GM12891 (cell line): ENCODE results near the gene CPTP.

Experiments
- DNase-seq: peaks from one replicate; pipeline ENCODE4 v3.0.0; 2011; ENCODE audit warnings: low spot score; ENCODE audit not compliant: insufficient read length
- FAIRE-seq: peaks from 2 replicates; lab custom pipeline; 2011; peaks lifted over from hg19 to GRCh38; lab: Jason Lieb, UNC
- PAX5 ChIP-seq: IDR thresholded peaks from 2 replicates; pipeline ENCODE4 v1.6.1; 2011; ENCODE audit warnings: low read length, moderate library complexity, mild to moderate bottlenecking; ENCODE audit not compliant: insufficient read depth, severe bottlenecking
- POLR2A ChIP-seq: IDR thresholded peaks from 2 replicates; pipeline ENCODE4 v1.6.1; 2011; ENCODE audit warnings: low read depth, low read length, control low read depth
- POLR2AphosphoS5 ChIP-seq: IDR thresholded peaks from 2 replicates; pipeline ENCODE4 v1.6.1; 2011; ENCODE audit warnings: low read depth, low read length, control low read depth
- POU2F2 ChIP-seq: IDR thresholded peaks from 2 replicates; pipeline ENCODE4 v1.6.1; 2011; ENCODE audit warnings: low read depth, mild to moderate bottlenecking, control low read depth, low read length, moderate library complexity
- SPI1 ChIP-seq: IDR thresholded peaks from 2 replicates; pipeline ENCODE4 v1.6.1; 2011; ENCODE audit warnings: low read depth, low read length, control low read depth
- TAF1 ChIP-seq: IDR thresholded peaks from 2 replicates; pipeline ENCODE4 v1.6.1; 2011; ENCODE audit warnings: low read depth, low read length, control low read depth

The CPTP gene

DNA sequence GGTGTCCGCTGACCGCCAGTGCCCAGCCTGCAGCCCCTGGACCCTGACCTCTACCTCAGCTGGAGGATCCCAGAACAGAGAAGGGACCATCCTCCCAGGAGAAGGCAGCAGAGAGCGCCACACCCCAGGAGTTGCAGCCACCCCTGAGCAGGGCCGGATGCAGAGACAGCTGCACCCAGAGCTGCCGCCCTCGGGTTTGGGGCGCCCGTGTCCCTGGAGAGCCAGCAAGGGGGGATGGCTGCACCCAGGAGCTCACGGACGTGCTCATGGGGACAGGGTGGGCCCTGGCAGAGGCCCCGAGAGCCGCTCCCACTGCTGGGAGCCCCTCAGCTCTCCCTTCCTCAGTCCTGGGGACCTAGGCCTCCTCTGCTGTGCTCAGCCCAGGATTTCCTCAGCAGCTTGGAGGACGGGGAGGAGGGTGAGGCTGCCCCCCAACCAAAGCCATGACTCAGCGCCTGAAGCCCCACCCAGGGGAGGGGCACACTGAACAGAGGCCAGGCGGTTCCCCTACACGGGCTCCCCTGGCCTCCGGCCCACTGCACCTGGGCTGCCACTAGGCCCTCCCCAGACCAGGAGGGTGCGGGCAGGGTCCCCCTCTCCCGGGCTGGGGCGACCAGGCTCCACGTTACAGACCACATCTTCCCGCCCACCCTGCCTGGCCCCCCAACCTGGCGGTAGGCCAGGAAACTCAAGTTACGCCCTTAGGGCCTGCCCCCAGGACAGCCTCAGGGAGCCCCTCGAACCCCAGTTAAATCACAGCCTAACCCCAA is 19.1 kb upstream of the CPTP start:
- TF ChIP-seq POU2F2 (0 out of 2 replicates have a peak, but pooled peaks have one; percentile 26), POLR2AphosphoS5 (no peak)
- peak; percentile 84 for FAIRE-seq
- peak; percentile 68 for DNase-seq

DNA sequence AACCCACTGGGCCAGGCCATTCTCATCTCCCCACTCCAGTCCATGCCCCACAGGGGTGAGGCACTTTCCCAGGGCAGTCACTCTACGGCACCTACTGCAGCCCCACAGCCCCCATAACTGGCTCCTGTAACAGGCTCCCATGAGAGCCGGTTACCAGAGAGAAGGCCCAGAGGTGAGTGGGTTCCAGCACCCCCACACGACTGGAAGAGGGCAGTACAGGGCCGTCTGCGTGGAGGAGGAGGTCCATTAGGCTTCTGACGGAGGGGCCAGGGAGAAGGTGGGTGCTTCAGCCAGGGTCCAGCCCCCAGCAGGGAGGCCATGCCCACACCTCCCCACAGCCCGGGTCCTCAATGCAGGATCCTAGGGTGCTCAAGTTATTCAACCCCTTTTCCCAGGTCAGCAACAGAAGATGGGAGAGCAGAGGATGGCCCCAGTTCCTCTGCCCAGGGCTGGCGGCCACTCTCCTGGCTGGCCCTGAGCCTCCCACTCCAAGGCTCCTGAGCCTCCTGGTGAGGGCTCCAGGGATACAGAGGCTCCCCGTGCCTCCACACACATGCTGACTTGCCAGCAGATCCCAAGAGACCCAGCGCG is 18.4 kb upstream of the CPTP start:
- DNase-seq (no peak), FAIRE-seq (peak; percentile 31)
- no peak for TF ChIP-seq POLR2A
- TF ChIP-seq PAX5 = no peak

DNA sequence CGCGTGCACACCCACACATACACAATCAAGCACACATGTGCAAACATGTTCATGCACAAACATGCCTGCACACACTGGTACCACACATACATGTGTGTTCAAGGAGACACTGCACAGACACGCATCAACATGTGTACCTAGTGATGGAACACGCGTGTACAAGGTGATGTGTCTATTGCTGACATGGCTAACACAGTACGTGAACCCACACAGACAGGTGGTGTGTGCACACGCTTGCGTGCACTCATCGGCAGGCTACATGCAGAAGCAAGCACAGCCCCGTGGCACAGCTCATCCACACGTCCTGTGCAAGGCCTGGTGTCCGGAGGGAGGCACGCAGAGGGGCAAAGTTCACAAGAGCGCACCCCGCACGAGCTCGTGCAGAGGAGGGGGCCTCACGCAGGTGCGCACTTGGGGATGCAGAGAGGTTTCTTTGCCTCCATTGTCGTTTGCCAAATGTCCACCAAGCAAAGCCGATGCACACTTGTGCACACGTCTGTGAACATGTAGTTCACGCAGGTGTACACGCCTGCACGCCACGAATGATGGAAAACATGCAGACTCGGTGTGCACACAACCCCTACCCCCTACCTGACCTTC is 17.8 kb upstream of the CPTP start:
- DNase-seq = no peak
- TF ChIP-seq TAF1 (no peak), PAX5 (no peak), POLR2AphosphoS5 (no peak), POLR2A (no peak), SPI1 (no peak)
- FAIRE-seq = peak; percentile 95

DNA sequence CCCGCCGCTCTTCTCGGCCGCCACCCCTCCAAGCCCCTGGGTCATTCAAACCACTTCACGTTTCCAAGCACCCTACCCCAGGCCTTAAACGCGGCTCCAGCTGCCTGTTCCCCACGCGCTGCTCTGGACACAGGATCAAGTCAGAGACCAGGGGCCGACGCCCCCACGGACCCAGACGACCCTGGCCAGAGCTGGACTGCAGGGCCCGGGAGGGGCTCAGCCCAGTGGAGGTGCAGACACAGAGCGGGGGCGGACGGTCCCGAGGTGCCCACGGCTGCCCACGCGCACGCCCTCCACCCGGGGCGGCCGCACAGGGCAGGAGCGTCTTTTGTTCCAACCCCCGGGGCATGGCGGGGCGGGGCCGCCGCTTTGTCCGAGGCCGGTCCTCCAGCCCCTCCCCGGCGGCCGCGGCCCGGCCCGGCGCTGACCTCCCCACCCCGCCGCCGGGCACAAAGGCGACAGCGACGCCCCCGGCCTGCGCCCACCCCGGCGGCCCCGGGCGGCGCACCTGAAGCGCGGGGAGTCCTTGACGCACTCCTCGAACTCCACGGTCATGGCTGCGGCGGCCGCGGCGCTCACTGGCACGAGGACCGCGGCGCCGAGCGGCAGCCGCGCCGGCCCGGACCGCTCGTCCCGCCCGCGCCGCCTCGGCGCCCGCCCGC is 17.2 kb upstream of the CPTP start:
- FAIRE-seq = peak; percentile 59
- no peak for DNase-seq

DNA sequence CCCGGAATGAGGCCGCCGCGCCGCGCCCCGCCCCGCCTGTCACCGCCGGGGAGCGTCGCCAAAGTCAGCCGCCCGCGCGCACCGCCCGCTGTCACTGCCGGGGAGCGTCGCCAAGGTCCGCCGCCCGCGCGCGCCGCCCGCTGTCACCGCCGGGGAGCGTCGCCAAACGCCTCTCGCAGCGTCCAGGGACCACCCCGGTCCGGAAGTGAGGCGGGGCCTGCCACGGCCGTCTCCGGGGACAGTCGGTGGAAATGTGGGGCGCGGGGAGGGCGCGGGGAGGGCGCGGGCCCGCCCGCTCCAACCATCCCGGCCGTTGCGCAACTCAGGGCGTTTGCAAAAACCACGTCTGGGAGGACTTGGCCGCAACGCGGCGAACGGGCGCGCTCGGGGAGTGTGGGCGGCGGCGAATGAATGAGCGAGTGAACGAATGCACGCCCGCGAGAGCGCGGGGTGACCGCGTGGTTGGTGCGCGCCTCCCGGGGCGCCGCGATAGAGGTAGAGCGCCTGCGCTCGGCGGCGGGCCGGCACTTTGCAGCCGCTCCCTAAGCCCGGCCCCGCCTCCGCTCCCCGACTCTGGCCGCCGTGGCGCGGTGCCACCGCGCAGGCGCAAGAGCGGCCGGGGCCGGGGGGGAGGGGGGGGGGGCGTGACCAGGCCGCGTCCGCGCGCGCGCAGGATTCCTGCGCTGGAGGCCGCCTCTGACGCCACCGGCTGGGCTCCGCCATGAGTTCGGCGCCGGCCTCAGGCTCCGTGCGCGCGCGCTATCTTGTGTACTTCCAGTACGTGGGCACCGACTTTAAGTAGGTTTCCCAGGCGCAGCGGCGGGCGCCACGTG is 16.5 kb upstream of the CPTP start, which contains the start of the genes ACAP3 and PUSL1:
Gene ACAP3, minus strand, starts transcription at position 8 of the 833 bp plus-strand sequence. CDS start 115 bp downstream, outside the sequence.
Gene PUSL1, plus strand, starts transcription at position 675 of the 833 bp plus-strand sequence. Its CDS starts 47 bp downstream, at position 722.
- peak; percentile 99 for FAIRE-seq

More for the DNA sequence above, 17.2 kb upstream of the CPTP start:
- TF ChIP-seq POLR2AphosphoS5 = no peak
- TF ChIP-seq TAF1 = no peak
- TF ChIP-seq POLR2A = no peak
- TF ChIP-seq PAX5 = no peak
- TF ChIP-seq SPI1 = no peak
- TF ChIP-seq POU2F2 = no peak

DNA sequence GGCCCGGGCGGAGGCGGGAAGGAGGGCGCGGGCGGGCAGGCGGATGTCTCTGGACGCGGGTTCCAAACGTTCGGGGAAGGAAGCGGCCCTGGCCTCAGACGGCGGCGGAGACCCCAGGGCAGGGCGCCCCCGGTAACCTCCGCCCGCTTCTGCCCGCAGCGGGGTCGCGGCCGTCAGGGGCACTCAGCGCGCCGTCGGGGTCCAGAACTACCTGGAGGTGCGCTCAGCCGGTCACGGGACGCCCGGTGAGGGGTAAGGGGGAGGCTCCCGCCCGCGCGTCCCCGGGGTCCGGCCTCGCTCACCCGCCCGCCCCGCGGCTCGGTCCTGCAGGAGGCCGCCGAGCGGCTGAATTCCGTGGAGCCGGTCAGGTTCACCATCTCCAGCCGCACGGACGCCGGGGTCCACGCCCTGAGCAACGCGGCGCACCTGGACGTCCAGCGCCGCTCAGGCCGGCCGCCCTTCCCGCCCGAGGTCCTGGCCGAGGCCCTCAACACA is 15.8 kb upstream of the CPTP start:
- DNase-seq (no peak), FAIRE-seq (no peak)
- no peak for TF ChIP-seq POLR2AphosphoS5
- no peak for TF ChIP-seq POU2F2
- TF ChIP-seq PAX5 = no peak
- TF ChIP-seq POLR2A = no peak
- TF ChIP-seq SPI1 = no peak
- no peak for TF ChIP-seq TAF1

More for the DNA sequence above, 16.5 kb upstream of the CPTP start, which contains the start of the genes ACAP3 and PUSL1:
- TF ChIP-seq POLR2A = no peak
- TF ChIP-seq PAX5 = peak; percentile 72
- peak; percentile 99 for DNase-seq

DNA sequence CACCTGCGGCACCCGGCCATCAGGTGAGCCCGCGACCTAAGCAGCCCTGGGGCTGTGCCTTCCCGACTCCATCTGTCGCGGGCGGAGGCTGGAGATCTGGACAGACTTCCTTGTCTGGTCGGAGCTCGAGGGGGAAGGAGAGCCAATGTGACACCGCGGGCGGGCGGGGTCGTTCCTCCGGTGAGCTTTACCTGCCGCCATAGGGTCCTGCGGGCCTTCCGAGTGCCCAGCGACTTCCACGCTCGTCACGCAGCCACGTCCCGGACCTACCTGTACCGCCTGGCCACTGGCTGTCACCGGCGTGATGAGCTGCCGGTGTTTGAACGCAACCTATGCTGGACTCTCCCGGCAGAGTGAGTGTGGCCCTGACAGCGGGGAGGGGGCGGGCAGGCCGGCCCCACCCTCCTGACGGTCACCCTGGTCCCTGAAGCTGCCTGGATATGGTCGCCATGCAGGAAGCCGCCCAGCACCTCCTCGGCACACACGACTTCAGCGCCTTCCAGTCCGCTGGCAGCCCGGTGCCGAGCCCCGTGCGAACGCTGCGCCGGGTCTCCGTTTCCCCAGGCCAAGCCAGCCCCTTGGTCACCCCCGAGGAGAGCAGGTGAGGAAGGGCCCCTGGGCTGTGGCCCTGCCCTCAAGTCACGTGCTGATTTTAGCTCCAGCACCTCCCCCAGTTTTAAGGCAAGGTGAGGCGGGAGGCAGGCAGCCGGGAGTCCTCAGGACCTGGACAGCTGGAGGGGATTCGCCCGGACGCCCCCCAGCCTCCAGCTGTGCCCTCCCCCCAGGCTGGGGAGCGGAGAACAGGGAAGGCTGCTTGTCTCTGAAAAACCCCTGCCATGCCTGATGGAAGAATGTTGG is 15.1 kb upstream of the CPTP start:
- DNase-seq (no peak), FAIRE-seq (no peak)
- TF ChIP-seq PAX5 (no peak), POLR2AphosphoS5 (peak; percentile 8; the same call in 1 of the 2 replicates), TAF1 (no peak)

DNA sequence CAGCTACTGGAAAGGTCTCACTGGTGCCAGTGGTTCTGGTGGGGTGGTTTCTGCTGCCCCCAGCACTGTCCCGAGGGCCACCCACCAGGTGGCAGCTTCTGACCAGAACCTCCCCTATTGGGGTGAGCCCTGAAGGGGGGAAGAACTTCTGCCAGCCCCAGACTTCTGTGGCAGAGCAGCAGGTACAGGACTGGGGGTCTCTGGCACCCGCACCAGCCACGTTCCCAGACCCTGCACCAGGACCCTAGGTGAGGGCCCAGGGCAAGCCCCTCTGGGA is 14.6 kb upstream of the CPTP start:
- DNase-seq = no peak
- TF ChIP-seq PAX5 (no peak), POLR2AphosphoS5 (0 out of 2 replicates have a peak, but pooled peaks have one; percentile 6), SPI1 (no peak)
- no peak for FAIRE-seq

DNA sequence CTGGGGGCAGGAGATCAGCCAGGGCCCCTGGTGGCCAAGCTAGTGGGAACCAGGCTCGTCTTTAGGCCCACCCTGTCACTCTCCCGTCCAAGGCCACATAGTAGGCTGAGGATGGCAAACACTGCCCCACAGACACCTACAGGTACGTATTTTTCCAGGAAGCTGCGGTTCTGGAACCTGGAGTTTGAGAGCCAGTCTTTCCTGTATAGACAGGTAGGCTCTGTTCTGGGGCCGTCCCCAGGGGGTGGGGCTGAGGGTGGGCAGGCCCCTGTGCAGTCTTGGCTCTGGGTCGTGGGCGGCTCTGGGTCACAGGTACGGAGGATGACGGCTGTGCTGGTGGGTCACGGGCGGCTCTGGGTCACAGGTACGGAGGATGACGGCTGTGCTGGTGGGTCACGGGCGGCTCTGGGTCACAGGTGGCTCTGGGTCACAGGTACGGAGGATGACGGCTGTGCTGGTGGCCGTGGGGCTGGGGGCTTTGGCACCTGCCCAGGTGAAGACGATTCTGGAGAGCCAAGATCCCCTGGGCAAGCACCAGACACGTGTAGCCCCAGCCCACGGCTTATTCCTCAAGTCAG is 14.0 kb upstream of the CPTP start:
- TF ChIP-seq SPI1 (no peak), POU2F2 (no peak), POLR2AphosphoS5 (no peak), TAF1 (no peak), POLR2A (no peak; the same call in 1 of the 2 replicates), PAX5 (no peak)
- FAIRE-seq (no peak), DNase-seq (no peak)
